ENCODE results near the gene GATB.

GATB gene

GRCh38 chr4:151677193-151677592 lies 83.6 kb downstream of the GATB start:
- Histone ChIP-seq H3K27ac (ENCODE audit: low read depth, low read length, poor library complexity, severe bottlenecking) (no peak overlapping the region), H3K4me3 (ENCODE audit: low read depth, low read length, poor library complexity, severe bottlenecking) (no peak overlapping the region), H3K9me3 (ENCODE audit: low read length) (no peaks in the 10 kb centered on the region), H3K9me2 (ENCODE audit: low read depth, low read length) (no peaks in the 10 kb centered on the region), H3F3A (ENCODE audit: insufficient read depth, low read length) (no peaks in the 10 kb centered on the region), H4K20me1 (ENCODE audit: insufficient read depth, low read length) (no peaks in the 10 kb centered on the region), H3K9ac (ENCODE audit: low read length) (no peak overlapping the region), H3K4me1 (ENCODE audit: insufficient read depth, low read length, severe bottlenecking) (no peaks in the 10 kb centered on the region), H3K79me2 (ENCODE audit: insufficient read depth, low read length) (no peaks in the 10 kb centered on the region), H3K4me2 (ENCODE audit: low read length) (no peak overlapping the region), H3K27me3 (ENCODE audit: insufficient read depth, low read length) (no peaks in the 10 kb centered on the region), H3K36me3 (ENCODE audit: insufficient read depth, low read length) (no peaks in the 10 kb centered on the region), H2AFZ (ENCODE audit: low read length) (no peak overlapping the region)
- no peak for TF ChIP-seq CTCF (IDR thresholded peaks at IDR 0.05; ENCODE audit: low read length)
- TF ChIP-seq EZH2 (IDR thresholded peaks at IDR 0.05; ENCODE audit: borderline replicate concordance, low read length), result no peak

GRCh38 chr4:151676301-151676700 lies 84.5 kb downstream of the GATB start:
- no peak overlapping the region for H3K27ac ChIP-seq (ENCODE audit: low read depth, low read length, poor library complexity, severe bottlenecking)
- no peaks in the 10 kb centered on the region for H3K9me3 ChIP-seq (ENCODE audit: low read length)

GRCh38 chr4:151675411-151675971 lies 85.3 kb downstream of the GATB start:
- Histone ChIP-seq H3F3A (ENCODE audit: insufficient read depth, low read length) (no peaks in the 10 kb centered on the region), H3K27me3 (ENCODE audit: insufficient read depth, low read length) (no peaks in the 10 kb centered on the region), H3K4me1 (ENCODE audit: insufficient read depth, low read length, severe bottlenecking) (no peaks in the 10 kb centered on the region), H3K9ac (ENCODE audit: low read length) (no peak overlapping the region), H3K4me2 (ENCODE audit: low read length) (no peak overlapping the region), H4K20me1 (ENCODE audit: insufficient read depth, low read length) (no peaks in the 10 kb centered on the region), H3K27ac (ENCODE audit: low read depth, low read length, poor library complexity, severe bottlenecking) (no peak overlapping the region), H3K4me3 (ENCODE audit: low read depth, low read length, poor library complexity, severe bottlenecking) (no peak overlapping the region), H3K9me3 (ENCODE audit: low read length) (no peaks in the 10 kb centered on the region), H3K79me2 (ENCODE audit: insufficient read depth, low read length) (no peaks in the 10 kb centered on the region), H3K9me2 (ENCODE audit: low read depth, low read length) (no peaks in the 10 kb centered on the region), H2AFZ (ENCODE audit: low read length) (no peak overlapping the region), H3K36me3 (ENCODE audit: insufficient read depth, low read length) (no peaks in the 10 kb centered on the region)
- no peak for TF ChIP-seq EZH2 (IDR thresholded peaks at IDR 0.05; ENCODE audit: borderline replicate concordance, low read length)
- TF ChIP-seq CTCF (IDR thresholded peaks at IDR 0.05; ENCODE audit: low read length), result no peak

More at GRCh38 chr4:151676301-151676700, 84.5 kb downstream of the GATB start:
- H3K4me1 ChIP-seq (ENCODE audit: insufficient read depth, low read length, severe bottlenecking), result no peaks in the 10 kb centered on the region
- no peak overlapping the region for H3K9ac ChIP-seq (ENCODE audit: low read length)
- no peaks in the 10 kb centered on the region for H3K27me3 ChIP-seq (ENCODE audit: insufficient read depth, low read length)
- H3K9me2 ChIP-seq (ENCODE audit: low read depth, low read length), result no peaks in the 10 kb centered on the region
- no peaks in the 10 kb centered on the region for H3F3A ChIP-seq (ENCODE audit: insufficient read depth, low read length)
- no peak for TF ChIP-seq EZH2 (IDR thresholded peaks at IDR 0.05; ENCODE audit: borderline replicate concordance, low read length)
- TF ChIP-seq CTCF (IDR thresholded peaks at IDR 0.05; ENCODE audit: low read length), result no peak
- H3K79me2 ChIP-seq (ENCODE audit: insufficient read depth, low read length), result no peaks in the 10 kb centered on the region
- H4K20me1 ChIP-seq (ENCODE audit: insufficient read depth, low read length), result no peaks in the 10 kb centered on the region
- H3K4me3 ChIP-seq (ENCODE audit: low read depth, low read length, poor library complexity, severe bottlenecking), result no peak overlapping the region
- H2AFZ ChIP-seq (ENCODE audit: low read length), result no peak overlapping the region
- no peak overlapping the region for H3K4me2 ChIP-seq (ENCODE audit: low read length)
- no peaks in the 10 kb centered on the region for H3K36me3 ChIP-seq (ENCODE audit: insufficient read depth, low read length)
